Measurements from ENCODE around the gene SEPTIN1. TPM values are rescaled to one million over a fixed set of nuclear protein-coding genes. Genes with fewer than 3 reads are reported as not detected.

The SEPTIN1 gene
- total and polyA plus RNA-seq, 2 of the 13 experiments (the other 11 are each of a cell fraction or from before 2014, with no cell fraction given) = 0.18 to 0.67 TPM

DNA sequence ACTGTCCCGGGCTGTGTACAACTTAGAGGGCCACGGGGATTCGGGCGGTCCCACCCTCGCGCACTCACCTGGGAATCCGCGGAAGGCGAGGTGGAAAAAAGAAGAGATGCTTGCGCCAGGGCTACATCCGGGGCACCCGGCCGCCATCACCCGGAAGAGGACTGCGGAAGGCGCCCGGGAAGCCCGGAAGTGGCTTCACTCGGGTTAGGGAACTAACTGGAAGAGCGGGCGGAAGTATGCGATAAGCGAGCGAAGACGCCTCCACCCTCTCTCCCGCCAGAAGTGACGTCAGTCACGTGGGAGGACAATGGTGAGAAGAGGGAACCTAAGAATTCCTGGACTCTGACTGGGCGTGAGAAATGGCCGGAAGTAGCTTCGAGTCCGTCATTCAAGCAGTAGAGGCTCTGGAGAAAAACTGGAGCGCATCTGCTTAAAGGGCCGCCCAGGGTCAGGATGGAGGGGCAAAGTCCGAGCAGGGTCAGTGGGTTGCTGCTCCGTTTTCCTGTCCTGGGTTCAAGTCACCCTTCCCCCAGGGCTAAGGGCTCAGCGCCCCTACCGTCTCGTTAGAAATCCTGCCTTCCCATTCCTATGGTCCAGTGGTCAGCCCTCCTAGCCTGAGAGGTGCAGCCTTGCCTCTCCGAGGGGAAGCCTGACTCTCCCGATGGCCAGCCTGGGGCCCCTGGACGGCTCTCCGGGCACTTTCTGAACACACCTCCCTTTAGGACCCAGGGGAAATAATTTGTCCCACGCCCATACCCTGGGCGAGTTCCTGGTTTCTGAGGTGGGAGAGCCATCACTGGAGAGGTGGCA, 27.0 kb downstream of the SEPTIN1 start, which contains the start of gene CD2BP2 (continued):
- TF ChIP-seq ZBTB3 (CRISPR knock-in tag; IDR thresholded peaks at IDR 0.05; ENCODE audit: borderline replicate concordance, low read depth) = no peak
- peak; percentile 84; the same call in 1 of the 2 replicates for TF ChIP-seq HNF4G (IDR thresholded peaks at IDR 0.05; ENCODE audit: borderline replicate concordance, low read depth, low read length)
- no peak; the same call in 1 of the 2 replicates for TF ChIP-seq HNF4G (CRISPR knock-in tag; IDR thresholded peaks at IDR 0.05; ENCODE audit: borderline replicate concordance, low read depth)
- peak; percentile 50; the same call in 1 of the 2 replicates for TF ChIP-seq NFE2 (CRISPR knock-in tag; IDR thresholded peaks at IDR 0.05)
- peak; percentile 80; the same call in 1 of the 2 replicates for TF ChIP-seq NKX3-1 (CRISPR knock-in tag; IDR thresholded peaks at IDR 0.05)
- TF ChIP-seq ZNF768 (CRISPR knock-in tag; IDR thresholded peaks at IDR 0.05) = peak; percentile 33; the same call in 1 of the 2 replicates
- TF ChIP-seq MAF1 (CRISPR knock-in tag; IDR thresholded peaks at IDR 0.05; ENCODE audit: borderline replicate concordance) = peak; percentile 50
- no peak for TF ChIP-seq CBFB (CRISPR knock-in tag; IDR thresholded peaks at IDR 0.05)
- peak; percentile 80 for TF ChIP-seq TARDBP (CRISPR knock-in tag; IDR thresholded peaks at IDR 0.05)
- peak; percentile 96 for TF ChIP-seq MTF2 (CRISPR knock-in tag; IDR thresholded peaks at IDR 0.05; ENCODE audit: borderline replicate concordance)
- no peak for TF ChIP-seq RORA (CRISPR knock-in tag; IDR thresholded peaks at IDR 0.05)
- TF ChIP-seq ZNF543 (CRISPR knock-in tag; IDR thresholded peaks at IDR 0.05) = peak; percentile 88; the same call in 1 of the 2 replicates
- TF ChIP-seq FOXA1 (IDR thresholded peaks at IDR 0.05) = no peak
- no peak; the same call in 1 of the 2 replicates for TF ChIP-seq FOXA1 (CRISPR knock-in tag; IDR thresholded peaks at IDR 0.05)
- TF ChIP-seq PPARG (CRISPR knock-in tag; conservative IDR thresholded peaks at IDR 0.05) = peak; percentile 69
- no peak for TF ChIP-seq SP1 (IDR thresholded peaks at IDR 0.05)
- TF ChIP-seq SP1 (CRISPR knock-in tag; IDR thresholded peaks at IDR 0.05) = peak; percentile 44
- TF ChIP-seq GABPA (IDR thresholded peaks at IDR 0.05; ENCODE audit: low read depth, low read length) = peak; percentile 96
- TF ChIP-seq GABPA (CRISPR knock-in tag; IDR thresholded peaks at IDR 0.05; ENCODE audit: low read depth) = peak; percentile 98
- peak; percentile 89 for TF ChIP-seq RBM39 (IDR thresholded peaks at IDR 0.05; ENCODE audit: low read depth, low read length, poor library complexity, severe bottlenecking)
- peak; percentile 58 for TF ChIP-seq FOXC1 (CRISPR knock-in tag; IDR thresholded peaks at IDR 0.05; ENCODE audit: borderline replicate concordance)
- TF ChIP-seq ZNF816 (CRISPR knock-in tag; IDR thresholded peaks at IDR 0.05; ENCODE audit: borderline replicate concordance) = peak; percentile 95
- TF ChIP-seq ZNF629 (CRISPR knock-in tag; conservative IDR thresholded peaks at IDR 0.05) = peak; percentile 42; the same call in 1 of the 2 replicates
- peak; percentile 90 for TF ChIP-seq HDAC1 (CRISPR knock-in tag; IDR thresholded peaks at IDR 0.05)
- TF ChIP-seq ZNF510 (CRISPR knock-in tag; IDR thresholded peaks at IDR 0.05; ENCODE audit: low read depth) = peak; percentile 97
- TF ChIP-seq SMAD9 (CRISPR knock-in tag; IDR thresholded peaks at IDR 0.05) = no peak
- TF ChIP-seq, protein P1, sequence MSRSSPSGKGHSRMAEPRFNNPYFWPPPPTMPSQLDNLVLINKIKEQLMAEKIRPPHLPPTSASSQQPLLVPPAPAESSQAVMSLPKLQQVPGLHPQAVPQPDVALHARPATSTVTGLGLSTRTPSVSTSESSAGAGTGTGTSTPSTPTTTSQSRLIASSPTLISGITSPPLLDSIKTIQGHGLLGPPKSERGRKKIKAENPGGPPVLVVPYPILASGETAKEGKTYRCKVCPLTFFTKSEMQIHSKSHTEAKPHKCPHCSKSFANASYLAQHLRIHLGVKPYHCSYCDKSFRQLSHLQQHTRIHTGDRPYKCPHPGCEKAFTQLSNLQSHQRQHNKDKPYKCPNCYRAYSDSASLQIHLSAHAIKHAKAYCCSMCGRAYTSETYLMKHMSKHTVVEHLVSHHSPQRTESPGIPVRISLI (CRISPR knock-in tag; IDR thresholded peaks at IDR 0.05; ENCODE audit: borderline replicate concordance) = peak; percentile 34
- TF ChIP-seq, protein P2, sequence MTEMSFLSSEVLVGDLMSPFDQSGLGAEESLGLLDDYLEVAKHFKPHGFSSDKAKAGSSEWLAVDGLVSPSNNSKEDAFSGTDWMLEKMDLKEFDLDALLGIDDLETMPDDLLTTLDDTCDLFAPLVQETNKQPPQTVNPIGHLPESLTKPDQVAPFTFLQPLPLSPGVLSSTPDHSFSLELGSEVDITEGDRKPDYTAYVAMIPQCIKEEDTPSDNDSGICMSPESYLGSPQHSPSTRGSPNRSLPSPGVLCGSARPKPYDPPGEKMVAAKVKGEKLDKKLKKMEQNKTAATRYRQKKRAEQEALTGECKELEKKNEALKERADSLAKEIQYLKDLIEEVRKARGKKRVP (CRISPR knock-in tag; IDR thresholded peaks at IDR 0.05) = peak in 1 of 2 experiments; percentile 75; a peak in 2 of 4 replicates
- TF ChIP-seq, protein P3, sequence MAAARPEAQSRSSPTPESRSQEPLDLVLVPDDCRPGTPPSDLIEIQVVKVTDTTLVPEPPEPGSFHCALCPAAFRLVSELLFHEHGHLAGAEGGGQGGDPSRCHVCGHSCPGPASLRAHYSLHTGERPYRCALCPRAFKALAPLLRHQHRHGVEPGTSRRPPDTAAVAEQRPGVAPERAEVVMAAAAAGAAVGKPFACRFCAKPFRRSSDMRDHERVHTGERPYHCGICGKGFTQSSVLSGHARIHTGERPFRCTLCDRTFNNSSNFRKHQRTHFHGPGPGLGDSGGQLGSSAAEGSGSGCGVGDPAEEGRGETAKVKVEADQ (CRISPR knock-in tag; IDR thresholded peaks at IDR 0.05; ENCODE audit: borderline replicate concordance) = no peak
- TF ChIP-seq TCF7 (IDR thresholded peaks at IDR 0.05; ENCODE audit: low read depth) = no peak
- peak; percentile 24 for TF ChIP-seq BRD4 (CRISPR knock-in tag; IDR thresholded peaks at IDR 0.05)
